SK-N-MC (cell line): ENCODE data around the gene SLCO3A1.

Experiments used
- EZH2 ChIP-seq: fragments of 200-600 bp; sonication (generic); IDR thresholded peaks from one replicate; pipeline ENCODE4 v1.6.1; 2017; ENCODE audit warnings: antibody characterized with exemption
- POLR2AphosphoS5 ChIP-seq: IDR thresholded peaks from 2 replicates; pipeline ENCODE4 v1.6.1; 2012; ENCODE audit warnings: mild to moderate bottlenecking, low read depth, low read length, borderline replicate concordance

DNA sequence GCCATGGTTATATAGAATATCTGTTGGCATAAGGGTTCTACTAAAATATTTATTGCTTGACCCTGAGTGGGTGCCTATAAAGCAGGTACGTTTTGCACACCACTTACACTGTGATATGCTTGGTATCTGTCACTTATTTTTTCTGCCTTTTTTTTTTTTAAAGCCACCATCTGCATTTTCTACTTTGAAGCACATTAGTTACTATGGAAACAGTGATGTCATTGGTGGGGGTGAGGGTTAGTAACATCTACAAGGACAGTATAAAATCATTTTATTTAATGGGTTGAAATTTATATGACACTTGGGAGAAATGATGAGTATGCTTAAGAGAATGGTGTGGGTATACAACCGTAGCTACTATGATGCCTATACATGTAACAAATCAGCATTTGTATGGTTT is 25.6 kb downstream of the SLCO3A1 start:
- TF ChIP-seq POLR2AphosphoS5 = no peak
- TF ChIP-seq EZH2 = no peak
